Stimulated activated CD8-positive, alpha-beta memory T cell treated with anti-CD3 and anti-CD28 coated beads, Interleukin-12 subunit alpha, Interleukin-12 subunit beta, amount 100 ng/mL, for 24 hours (primary cell): ENCODE data around the gene BCLAF1.

Experiments
- DNase-seq: peaks from one replicate; pipeline ENCODE4 v3.0.0-alpha.2; 2020; ENCODE audit errors: extremely low read depth

BCLAF1 gene

DNA sequence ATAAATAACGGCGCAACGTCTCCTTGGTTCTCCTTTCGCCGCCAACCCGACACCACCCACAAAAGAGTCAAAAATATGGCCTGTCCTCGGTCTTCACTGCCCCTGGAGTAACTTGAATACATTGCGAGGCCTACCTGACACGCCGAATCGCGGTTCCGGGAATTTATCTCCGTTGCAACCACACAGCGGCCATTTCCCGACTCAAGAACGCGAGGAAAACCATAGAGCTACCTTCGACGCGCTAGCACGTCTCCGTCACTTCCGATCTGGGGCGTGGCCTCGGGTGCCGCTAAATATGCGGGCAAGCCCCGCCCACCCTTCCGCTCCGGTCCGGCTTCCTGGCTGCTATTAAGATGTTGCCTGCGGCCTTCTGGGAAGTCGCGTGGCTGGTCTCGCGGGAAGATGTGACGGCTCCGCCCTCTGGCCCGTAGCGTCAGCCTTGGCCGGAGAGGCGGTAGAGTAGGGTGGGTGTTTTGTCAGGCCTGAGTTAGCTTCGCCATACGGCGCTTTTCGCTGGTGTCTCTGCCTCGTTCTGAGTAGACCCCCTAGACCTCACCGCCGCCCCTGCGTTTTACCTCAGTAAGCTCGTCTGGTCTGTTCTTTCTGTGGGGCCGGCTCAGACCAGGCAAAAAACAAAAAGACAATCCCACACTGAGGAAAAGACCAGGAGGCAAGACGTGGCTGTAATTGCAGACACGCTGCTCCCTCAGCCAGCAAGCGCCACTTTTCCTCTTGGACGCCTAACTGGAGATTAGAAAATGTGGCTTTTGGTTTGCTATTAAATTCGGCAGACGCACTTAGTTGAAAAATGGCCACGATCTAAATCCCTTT lies at the start of gene BCLAF1:
Gene BCLAF1, minus strand, starts transcription at position 268 of the 831 bp plus-strand sequence. CDS start 9,980 bp downstream, outside the sequence.
- peak; percentile 97 for DNase-seq

DNA sequence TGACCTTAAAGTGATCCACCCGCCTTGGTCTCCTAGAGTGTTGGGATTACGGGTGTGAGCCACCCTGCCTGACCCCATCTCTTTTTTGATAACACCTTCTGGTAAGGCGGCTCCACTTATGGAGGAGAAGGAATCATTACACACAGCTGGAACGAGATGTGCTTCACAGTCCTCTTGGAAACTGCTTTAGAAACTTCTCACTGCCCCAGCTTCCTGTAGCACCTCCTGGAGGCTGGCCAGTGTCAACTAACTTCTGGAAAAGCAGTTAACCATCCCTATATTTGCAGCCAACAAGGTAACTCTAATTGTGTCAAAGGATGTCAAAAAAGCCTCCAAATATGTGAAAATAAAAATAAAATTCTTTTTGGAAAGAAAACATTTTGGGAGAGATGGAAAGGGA lies 48.8 kb upstream of the BCLAF1 start:
- DNase-seq: no peak

DNA sequence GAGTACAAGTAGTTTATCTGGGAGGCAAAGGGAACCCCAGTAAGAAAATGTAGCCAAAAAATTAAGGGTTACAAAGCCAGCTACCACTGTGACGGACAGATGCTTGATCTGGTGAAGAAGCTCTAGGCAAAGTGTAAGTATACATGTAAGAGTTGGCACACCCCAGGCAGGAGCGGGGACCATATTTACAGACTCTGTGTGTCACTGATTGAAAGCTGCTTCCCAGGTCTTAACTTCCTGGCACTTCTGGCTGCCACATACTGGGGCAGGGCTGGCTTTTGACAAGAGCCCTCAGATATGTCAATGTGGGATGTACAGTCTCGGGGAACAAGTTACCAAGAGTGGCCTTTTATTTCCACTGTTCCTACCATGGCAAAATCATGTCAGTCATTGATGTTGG lies 48.0 kb upstream of the BCLAF1 start:
- no peak for DNase-seq

DNA sequence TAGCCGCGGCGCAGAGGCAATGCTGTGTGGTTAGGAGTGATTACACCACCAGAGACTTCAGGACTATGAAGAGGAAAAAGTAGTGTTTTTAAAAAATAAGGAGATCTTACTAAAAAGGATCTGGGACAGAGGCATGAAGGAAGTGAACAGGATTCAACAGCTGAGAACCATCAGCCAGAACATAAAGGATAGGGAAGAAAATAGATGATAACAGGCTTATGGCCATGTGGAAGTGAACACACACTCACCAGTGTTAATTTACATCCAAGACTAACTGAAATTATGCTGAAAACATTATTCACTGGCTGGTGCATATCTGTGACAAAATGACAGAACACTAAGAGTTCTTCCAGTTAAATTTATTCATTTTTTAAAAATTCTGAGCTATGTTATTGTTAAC lies 47.5 kb upstream of the BCLAF1 start:
- DNase-seq: no peak

DNA sequence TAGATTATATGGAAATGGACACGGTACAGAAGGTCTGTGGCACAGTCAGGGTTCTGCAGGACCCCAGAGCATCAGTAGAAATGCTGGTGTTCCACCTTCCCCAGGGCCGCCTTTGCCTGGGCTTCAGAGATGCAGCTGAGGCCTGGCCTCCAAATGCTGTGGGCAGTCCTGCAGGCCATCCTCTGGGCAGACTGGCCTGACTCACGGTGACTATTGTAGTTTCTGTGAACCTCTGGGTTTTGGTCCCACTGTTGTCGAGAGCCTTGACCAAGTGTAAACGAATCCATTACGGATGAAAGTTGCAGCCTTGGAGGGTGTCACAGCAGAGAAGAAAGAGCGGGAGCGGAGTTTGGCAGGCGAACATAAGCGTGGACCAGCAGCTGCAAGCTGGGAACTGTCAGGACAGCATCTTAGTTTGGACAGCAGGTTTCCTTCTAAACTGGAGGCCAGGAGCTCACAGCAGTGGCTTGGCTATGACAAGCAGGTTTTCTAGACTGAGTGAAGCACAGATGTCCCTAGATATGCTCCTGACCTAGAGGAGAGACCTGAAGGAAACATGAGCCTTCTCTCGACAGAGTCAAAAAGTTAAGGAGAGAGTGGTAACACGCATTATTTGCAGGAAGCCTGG lies 46.2 kb upstream of the BCLAF1 start:
- DNase-seq: no peak

DNA sequence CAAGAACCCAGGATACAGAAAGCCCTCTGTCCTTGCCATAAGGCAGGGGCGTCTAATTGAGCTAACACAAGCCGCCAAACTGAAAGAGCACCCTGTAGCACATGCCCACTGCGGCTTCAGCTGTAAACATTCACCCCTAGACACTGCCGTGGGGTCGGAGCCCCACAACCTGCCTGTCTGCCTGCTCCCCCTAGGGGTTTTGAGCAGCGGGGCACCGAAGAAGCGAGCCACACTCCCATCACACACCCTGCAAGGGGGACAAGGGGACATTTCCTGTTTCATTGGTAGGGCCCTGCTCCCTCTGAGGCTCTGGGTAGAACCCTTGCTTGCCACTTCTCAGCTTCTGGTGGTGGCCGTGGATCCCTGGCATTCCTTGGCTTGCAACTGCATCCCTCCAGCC lies 45.2 kb upstream of the BCLAF1 start:
- no peak for DNase-seq

DNA sequence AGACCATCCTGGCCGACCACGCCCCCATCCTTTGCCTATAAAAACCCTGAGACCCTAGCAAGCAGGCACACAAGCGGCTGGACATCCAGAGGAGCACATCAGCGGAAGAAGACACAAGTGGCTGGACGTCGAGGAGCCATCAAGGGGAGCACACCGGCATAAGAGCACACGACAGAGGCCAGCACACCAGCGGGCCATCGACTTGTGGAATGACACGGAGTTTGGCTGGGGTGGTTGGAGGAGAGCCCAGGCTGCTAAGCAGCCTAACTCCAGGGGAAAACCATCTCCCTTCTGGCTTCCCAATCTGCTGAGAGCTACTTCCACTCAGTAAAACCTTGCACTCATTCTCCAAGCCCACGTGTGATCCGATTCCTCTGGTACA lies 44.8 kb upstream of the BCLAF1 start:
- no peak for DNase-seq

- DNase-seq: no peak
Observed at GRCh38 chr6:136333824-136334464, 44.3 kb upstream of the BCLAF1 start.

DNA sequence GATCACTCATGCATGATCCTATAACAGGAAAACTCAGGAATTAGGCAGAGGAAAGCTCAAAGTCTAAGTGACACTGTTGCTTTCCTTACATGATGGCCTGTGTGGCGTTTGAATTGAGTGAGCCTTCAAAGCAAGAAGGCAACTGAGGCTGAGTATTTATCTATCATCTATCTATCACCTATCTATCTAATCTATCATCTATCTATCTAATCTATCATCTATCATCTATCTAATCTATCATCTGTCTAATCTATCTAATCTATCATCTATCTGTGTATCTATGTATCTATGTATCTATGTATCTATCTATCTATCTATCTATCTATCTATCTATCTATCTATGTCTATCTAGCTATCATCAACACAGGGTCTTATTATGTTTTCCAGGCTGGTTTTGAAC lies 41.8 kb upstream of the BCLAF1 start:
- no peak for DNase-seq

- DNase-seq: no peak
Observed at GRCh38 chr6:136330634-136331033, 41.0 kb upstream of the BCLAF1 start.

DNA sequence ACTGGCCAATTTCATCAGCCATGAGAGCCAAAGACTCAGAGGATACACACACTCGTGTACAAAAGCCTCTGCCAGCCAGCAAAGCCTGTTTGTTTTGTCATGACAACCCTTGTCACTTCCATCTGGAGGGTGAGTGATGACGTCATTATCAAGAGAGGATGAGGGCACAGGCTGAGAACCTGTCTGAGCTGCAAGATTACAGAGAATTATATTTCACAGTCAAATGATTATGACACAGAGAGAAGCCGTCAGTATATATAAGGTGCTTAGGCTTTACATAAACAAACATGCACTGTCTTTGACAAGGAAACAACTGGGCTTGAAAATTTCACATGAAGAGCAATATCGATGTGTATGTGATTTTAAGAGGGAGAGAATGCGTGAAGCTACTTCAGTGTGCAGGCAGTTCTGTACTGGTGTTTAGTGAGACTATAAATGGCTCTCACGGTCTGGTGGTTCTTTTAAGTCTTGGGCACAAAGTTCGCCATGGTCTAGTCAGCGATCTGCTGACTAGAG lies 36.5 kb upstream of the BCLAF1 start:
- DNase-seq: no peak

- no peak for DNase-seq
Observed at GRCh38 chr6:136324686-136325380, 35.2 kb upstream of the BCLAF1 start.

DNA sequence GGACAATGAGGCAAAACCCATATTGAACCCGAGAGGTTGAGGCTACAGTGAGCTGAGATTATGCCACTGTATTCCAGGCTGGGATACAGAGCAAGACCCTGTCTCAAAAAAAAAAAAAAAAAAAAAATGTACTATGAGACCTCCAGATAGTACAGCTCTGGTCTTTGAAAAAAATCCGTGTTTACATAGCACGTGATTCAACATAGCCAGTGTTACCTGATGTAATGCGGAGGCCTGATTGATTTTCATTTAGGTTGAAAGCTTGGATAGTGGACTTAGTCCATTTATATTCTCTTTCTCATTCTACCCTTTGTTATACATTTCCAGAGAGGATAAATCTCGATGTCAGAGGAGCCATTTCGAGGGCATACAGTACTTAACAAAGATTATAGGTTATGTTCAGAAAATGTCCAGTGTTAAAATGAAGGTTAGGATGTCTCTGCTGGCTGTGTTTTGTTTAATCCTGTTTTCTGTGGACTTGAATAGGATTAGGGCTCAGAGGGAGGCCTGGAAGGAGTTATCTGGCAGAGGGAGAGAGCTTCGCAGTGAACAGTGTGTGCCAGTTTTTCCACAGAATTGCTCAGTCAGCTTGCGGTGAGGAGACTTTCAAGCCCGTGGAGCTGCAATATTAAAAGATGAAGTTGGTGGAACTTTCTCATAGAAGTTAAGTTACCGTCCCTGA lies 33.9 kb upstream of the BCLAF1 start:
- no peak for DNase-seq

DNA sequence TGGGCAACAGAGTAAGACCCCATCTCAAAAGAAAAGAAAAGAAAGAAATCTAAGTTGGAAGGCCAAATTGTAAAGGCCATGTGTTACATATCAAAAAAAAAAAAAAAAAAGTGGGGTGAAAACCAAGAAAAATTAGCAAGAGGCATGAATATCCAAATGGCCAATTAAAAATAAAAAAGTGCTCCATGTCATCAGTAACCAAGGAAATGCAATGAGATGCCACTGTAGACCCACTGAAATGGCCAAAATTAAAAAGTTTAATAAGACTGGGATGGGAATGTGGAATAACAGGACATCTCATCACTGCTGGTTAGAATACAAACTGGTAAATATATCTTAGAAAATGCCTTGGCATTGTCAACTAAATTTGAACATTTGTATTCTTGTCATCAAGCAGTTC lies 30.1 kb upstream of the BCLAF1 start:
- no peak for DNase-seq

- DNase-seq: no peak
Observed at GRCh38 chr6:136318676-136319075, 29.0 kb upstream of the BCLAF1 start.

GRCh38 chr6:136317971-136318370 lies 28.3 kb upstream of the BCLAF1 start:
- DNase-seq: no peak

DNA sequence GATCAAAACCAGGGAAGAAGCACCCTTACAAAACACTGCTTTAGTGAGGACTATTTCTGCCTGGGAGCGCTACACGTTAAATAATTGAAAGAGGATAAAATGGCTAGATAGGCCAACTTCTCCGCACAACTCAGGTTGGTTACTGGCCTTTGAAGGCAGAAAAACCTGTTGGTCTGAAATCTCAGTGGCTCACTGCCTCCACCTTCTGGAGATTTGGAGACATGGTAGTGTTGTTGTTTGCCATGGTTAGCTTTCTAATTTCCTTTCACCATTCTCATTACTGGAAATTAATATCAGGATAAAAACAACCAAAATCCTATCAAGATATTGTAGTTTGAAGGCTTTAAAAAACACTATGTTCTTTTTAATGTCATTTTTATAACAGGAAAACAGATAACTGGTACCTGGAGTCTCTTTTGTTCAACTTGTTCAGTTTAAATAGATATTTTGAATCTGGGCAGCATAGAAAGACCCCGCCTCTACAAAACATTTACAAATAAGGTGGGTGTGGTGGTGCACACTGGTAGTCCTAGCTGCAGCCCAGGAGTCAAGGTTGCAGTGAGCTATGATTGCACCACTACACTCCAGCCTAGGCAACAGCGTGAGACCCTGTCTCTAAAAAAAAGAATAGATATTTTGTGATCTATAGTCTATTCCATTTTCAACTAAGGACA lies 27.5 kb upstream of the BCLAF1 start:
- peak; percentile 0 for DNase-seq

GRCh38 chr6:136315594-136315993 lies 25.9 kb upstream of the BCLAF1 start:
- no peak for DNase-seq

DNA sequence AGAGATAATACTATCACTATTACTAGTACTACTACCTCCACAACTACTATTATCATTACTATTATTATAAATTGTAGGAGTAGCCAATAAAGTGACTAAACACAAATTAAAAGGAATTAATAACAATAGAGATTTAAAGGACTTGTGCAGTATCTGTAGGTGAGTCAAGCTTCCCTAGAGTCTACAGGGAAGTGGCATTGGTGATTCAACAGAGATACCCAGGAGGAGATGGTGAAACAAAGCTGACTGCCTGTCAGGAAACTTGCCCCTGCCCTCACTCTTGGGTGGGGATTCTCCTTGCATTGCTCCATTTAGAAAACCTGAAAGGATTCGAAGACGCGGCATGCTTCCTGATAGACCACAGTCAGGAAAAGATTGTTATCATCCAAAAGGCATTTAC lies 23.3 kb upstream of the BCLAF1 start:
- no peak for DNase-seq

- no peak for DNase-seq
Observed at GRCh38 chr6:136309729-136310311, 20.2 kb upstream of the BCLAF1 start.

DNA sequence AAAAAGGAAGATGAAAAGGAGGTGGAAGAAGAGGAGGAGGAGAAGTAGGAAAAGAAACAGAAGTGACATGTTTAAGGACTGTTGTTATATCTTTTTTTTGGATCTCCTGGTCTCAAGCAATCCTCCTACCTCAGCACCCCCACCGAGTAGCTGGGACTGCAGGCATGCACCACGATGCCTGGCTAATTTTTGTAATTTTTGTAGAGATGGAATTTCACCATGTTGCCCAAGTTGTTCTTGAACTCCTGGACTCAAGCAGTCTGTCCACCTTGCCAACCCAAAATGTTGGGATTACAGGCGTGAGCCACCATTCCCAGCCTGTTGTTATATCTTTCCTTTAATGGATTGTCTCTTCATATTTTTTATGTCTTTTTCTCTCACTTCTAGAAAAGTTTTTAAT lies 19.5 kb upstream of the BCLAF1 start:
- no peak for DNase-seq
